AG09319 (cell line): Measurements from ENCODE around the gene RALBP1.
A peak's percentile ranks its signal among the peaks of the same experiment; 100 is the strongest.

Experiments used
- DNase-seq: peaks from one replicate; pipeline ENCODE4 v3.0.0-alpha.2; 2010; ENCODE audit warnings: low read depth; ENCODE audit errors: extremely low read depth
- CTCF ChIP-seq: IDR thresholded peaks from 2 replicates; pipeline ENCODE4 v1.5.1; 2011; ENCODE audit warnings: low read depth, mild to moderate bottlenecking, inconsistent platforms, low read length, moderate library complexity

The RALBP1 gene

GRCh38 chr18:9455718-9456511 lies 19.4 kb upstream of the RALBP1 start:
- DNase-seq = no peak

GRCh38 chr18:9466127-9466526 lies 9.2 kb upstream of the RALBP1 start:
- no peak for DNase-seq
- no peak for TF ChIP-seq CTCF

More at GRCh38 chr18:9455718-9456511, 19.4 kb upstream of the RALBP1 start:
- no peak for TF ChIP-seq CTCF

- no peak for DNase-seq
- no peak for TF ChIP-seq CTCF
Observed at GRCh38 chr18:9466846-9467245, 8.5 kb upstream of the RALBP1 start.

DNA sequence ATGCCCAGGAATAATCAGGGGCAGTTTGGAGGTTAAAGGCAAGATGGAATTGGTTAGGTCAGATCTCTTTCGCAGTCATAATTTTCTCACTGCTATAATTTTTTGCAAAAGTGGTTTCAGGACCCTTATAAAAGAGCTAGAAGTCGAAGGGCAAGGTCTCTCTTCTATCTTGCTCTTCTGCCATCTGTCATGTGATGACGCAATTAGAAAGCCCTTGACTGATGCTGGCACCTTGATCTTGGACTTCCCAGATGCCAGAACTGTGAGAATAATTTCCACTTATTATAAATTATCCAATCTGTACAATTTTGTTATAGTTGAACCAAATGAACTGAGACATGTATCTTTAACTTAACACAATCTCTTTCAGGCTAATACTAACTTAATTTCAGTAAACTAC lies 6.3 kb upstream of the RALBP1 start:
- no peak for DNase-seq
- no peak for TF ChIP-seq CTCF

DNA sequence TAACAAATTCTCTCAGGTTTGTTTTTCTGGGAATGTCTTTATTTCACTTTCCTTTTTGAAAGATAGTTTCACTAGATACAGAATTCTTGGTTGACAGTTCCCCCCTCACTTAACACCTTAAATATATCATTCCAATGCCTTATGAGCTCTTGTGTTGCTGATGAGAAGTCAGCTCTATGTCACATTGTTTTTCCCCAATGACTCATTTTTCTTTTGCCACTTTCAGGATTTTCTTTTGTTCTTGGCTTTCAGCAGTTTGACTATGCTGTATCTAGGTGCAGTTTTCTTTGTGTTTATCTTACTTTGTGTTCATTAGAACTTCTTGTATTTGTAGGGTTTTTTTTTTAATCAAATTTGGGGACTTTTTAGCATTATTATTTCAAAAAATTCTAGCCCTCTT lies 5.6 kb upstream of the RALBP1 start:
- no peak for TF ChIP-seq CTCF
- no peak for DNase-seq

DNA sequence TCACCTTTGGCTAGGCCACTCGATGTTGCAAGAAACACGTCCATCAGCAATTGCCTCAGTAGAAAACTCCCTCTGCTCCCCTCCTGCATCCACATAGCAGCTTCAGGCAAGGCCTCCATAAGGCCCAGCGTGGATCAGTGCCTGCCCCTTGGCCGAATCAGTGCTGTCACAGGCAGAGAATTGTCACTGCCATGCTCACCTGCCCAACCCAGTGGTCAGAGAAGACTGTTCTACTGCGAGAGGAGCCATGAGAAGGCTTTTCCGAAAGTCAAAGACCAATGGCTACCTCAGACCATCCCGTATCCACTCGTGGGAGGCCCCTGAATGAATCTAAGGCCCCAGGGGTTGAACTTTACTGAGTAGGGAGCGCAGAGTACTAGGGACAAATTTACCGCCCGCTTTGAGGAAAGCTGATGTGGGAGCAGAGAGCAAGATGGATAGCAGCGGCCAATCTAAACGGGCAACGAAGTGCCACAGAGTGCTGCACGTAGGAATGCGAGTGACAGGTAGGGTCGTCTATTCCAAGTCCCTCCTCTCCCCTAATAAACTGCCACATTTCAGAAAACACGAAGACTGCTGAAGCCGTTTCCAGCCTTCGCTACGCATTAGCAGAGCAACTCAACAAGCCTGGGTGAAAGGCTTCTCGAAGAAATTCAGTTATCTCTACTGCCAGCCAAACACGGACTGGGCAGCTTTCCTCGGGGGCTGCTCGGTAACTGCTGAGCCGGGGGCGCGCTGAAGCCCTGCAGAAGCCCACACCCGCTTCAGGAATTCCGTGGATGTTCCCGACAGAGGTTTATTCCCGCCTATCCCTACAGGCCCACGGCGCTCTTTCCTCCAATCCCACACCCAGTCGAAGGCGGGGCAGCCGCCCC lies 968 bp upstream of the RALBP1 start:
- TF ChIP-seq CTCF = no peak; the same call in 1 of the 2 replicates
- DNase-seq = peak; percentile 44
